NT2/D1 (cell line): Measurements from ENCODE around the gene ZNF644.
A peak's percentile ranks its signal among the peaks of the same experiment; 100 is the strongest.

Experiments used
- DNase-seq: peaks from one replicate; pipeline ENCODE4 v3.0.0-alpha.2; 2011; ENCODE audit warnings: low read depth, low spot score
- H3K27me3 ChIP-seq: 2 replicates; pipeline ENCODE4 v1.6.0; 2011; ENCODE audit warnings: mild to moderate bottlenecking; ENCODE audit not compliant: insufficient read length, insufficient read depth
- H3K36me3 ChIP-seq: 2 replicates; pipeline ENCODE4 v1.6.1; 2011; ENCODE audit warnings: mild to moderate bottlenecking, low read length, mixed read lengths; ENCODE audit not compliant: insufficient read depth, insufficient read length
- H3K4me1 ChIP-seq: 2 replicates; pipeline ENCODE4 v1.5.1; 2011; ENCODE audit not compliant: insufficient read depth, insufficient read length
- H3K4me3 ChIP-seq: 2 replicates; pipeline ENCODE4 v1.5.1; 2011; ENCODE audit warnings: low read depth; ENCODE audit not compliant: insufficient read length
- H3K9ac ChIP-seq: 2 replicates; pipeline ENCODE4 v1.6.0; 2011; ENCODE audit warnings: low read depth; ENCODE audit not compliant: insufficient read length
- H3K9me3 ChIP-seq: 2 replicates; pipeline ENCODE4 v1.5.1; 2011; ENCODE audit warnings: mild to moderate bottlenecking, low read length; ENCODE audit not compliant: insufficient read depth
- SUZ12 ChIP-seq: IDR thresholded peaks from 2 replicates; pipeline ENCODE4 v1.6.1; 2011; ENCODE audit not compliant: insufficient read length, insufficient read depth; ENCODE audit errors: extremely low read depth
- YY1 ChIP-seq: IDR thresholded peaks from 2 replicates; pipeline ENCODE4 v1.6.1; 2011; ENCODE audit not compliant: insufficient read length, insufficient read depth
- ZNF274 ChIP-seq: IDR thresholded peaks from 2 replicates; pipeline ENCODE4 v1.6.1; 2011; ENCODE audit warnings: mild to moderate bottlenecking, low read depth, low read length

Gene ZNF644

GRCh38 chr1:90925928-90926869, 95.6 kb downstream of the ZNF644 start:
- no peak for DNase-seq
- peaks cover 10% of the 10 kb centered on the region for H3K36me3 ChIP-seq
- H3K4me3 ChIP-seq: no peak overlapping the region
- no peaks in the 10 kb centered on the region for H3K9me3 ChIP-seq
- H3K4me1 ChIP-seq: peaks cover 5% of the 10 kb centered on the region
- no peak overlapping the region for H3K9ac ChIP-seq
- H3K27me3 ChIP-seq: no peaks in the 10 kb centered on the region
- no peak for TF ChIP-seq SUZ12
- TF ChIP-seq ZNF274: no peak
- no peak for TF ChIP-seq YY1

DNA sequence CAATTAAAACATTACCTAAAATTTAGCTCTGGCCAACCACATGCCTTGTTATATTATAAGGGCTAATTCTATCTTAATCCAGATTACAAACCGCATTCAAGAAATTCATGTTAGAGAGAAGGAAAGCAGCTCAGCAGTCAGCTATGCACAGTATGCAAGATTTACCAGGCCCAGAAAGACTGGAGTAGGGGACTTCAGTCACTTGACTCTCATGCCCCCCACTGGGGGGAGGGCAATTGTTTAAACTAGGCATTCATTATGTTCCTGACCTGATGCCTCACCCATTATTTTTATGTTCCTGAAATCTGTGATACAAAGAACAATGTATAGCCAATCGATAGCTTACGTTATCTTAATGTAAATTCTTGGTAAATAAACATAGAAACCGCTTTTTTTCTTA, 96.9 kb downstream of the ZNF644 start:
- peak; percentile 58 for DNase-seq
- no peak overlapping the region for H3K9ac ChIP-seq
- H3K36me3 ChIP-seq: peaks cover 8% of the 10 kb centered on the region
- no peaks in the 10 kb centered on the region for H3K27me3 ChIP-seq
- no peak for TF ChIP-seq YY1
- no peak for TF ChIP-seq SUZ12
- TF ChIP-seq ZNF274: no peak
- no peak overlapping the region for H3K4me3 ChIP-seq
- H3K4me1 ChIP-seq: peaks cover 5% of the 10 kb centered on the region
- H3K9me3 ChIP-seq: no peaks in the 10 kb centered on the region

- no peaks in the 10 kb centered on the region for H3K27me3 ChIP-seq
- H3K36me3 ChIP-seq: peaks cover 10% of the 10 kb centered on the region
- DNase-seq: no peak
- peaks cover 5% of the 10 kb centered on the region for H3K4me1 ChIP-seq
- TF ChIP-seq SUZ12 (no peak), YY1 (no peak), ZNF274 (no peak)
- H3K9ac ChIP-seq: no peak overlapping the region
- no peaks in the 10 kb centered on the region for H3K9me3 ChIP-seq
- H3K4me3 ChIP-seq: no peak overlapping the region
These were observed 98.8 kb downstream of the ZNF644 start for GRCh38 chr1:90922996-90923395.

GRCh38 chr1:90922202-90922601, 99.6 kb downstream of the ZNF644 start:
- peaks cover 5% of the 10 kb centered on the region for H3K4me1 ChIP-seq
- H3K9me3 ChIP-seq: no peaks in the 10 kb centered on the region
- TF ChIP-seq SUZ12 (no peak), ZNF274 (no peak), YY1 (no peak)
- H3K27me3 ChIP-seq: no peaks in the 10 kb centered on the region
- H3K36me3 ChIP-seq: peaks cover 16% of the 10 kb centered on the region
- no peak overlapping the region for H3K9ac ChIP-seq
- no peak overlapping the region for H3K4me3 ChIP-seq
- no peak for DNase-seq

GRCh38 chr1:90919900-90920299, 101.9 kb downstream of the ZNF644 start:
- no peak for TF ChIP-seq YY1
- TF ChIP-seq ZNF274: no peak
- no peak for TF ChIP-seq SUZ12
- peaks cover 38% of the 10 kb centered on the region for H3K36me3 ChIP-seq

GRCh38 chr1:90919190-90919719, 102.6 kb downstream of the ZNF644 start:
- Histone ChIP-seq H3K4me1 (no peaks in the 10 kb centered on the region), H3K36me3 (peaks cover 43% of the 10 kb centered on the region), H3K4me3 (no peak overlapping the region), H3K9me3 (no peaks in the 10 kb centered on the region), H3K27me3 (no peaks in the 10 kb centered on the region), H3K9ac (no peak overlapping the region)
- DNase-seq: no peak
- TF ChIP-seq ZNF274 (no peak), YY1 (no peak), SUZ12 (no peak)

More at GRCh38 chr1:90919900-90920299, 101.9 kb downstream of the ZNF644 start:
- no peak for DNase-seq
- H3K27me3 ChIP-seq: no peaks in the 10 kb centered on the region
- no peak overlapping the region for H3K9ac ChIP-seq
- H3K9me3 ChIP-seq: no peaks in the 10 kb centered on the region
- no peak overlapping the region for H3K4me3 ChIP-seq
- no peaks in the 10 kb centered on the region for H3K4me1 ChIP-seq

DNA sequence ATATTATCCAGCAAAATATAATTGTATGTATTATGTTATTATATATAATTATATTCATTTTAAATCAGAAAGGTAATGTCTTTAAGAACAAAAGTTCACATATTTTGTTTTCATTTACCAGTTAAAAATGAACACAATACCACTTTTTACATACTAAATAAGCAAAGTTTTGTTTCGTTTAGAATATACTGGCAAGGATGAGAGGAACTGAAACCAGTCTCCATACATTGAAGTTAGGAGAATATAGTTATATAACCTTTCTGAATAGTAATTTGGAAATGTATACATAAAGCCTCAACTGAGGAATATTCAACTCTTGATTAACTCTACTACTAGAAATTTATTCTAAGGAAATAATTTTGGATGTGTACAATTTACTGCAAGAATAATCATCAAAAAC, 110.5 kb downstream of the ZNF644 start:
- Histone ChIP-seq H3K4me3 (no peak overlapping the region), H3K9me3 (no peaks in the 10 kb centered on the region), H3K9ac (no peak overlapping the region), H3K4me1 (no peaks in the 10 kb centered on the region), H3K36me3 (peaks cover 30% of the 10 kb centered on the region), H3K27me3 (no peaks in the 10 kb centered on the region)
- DNase-seq: no peak
- TF ChIP-seq SUZ12: no peak
- TF ChIP-seq YY1: no peak
- no peak for TF ChIP-seq ZNF274

GRCh38 chr1:90902672-90903071, 119.2 kb downstream of the ZNF644 start:
- H3K4me3 ChIP-seq: no peak overlapping the region
- H3K27me3 ChIP-seq: no peaks in the 10 kb centered on the region
- DNase-seq: no peak
- no peaks in the 10 kb centered on the region for H3K4me1 ChIP-seq
- TF ChIP-seq ZNF274: no peak
- TF ChIP-seq YY1: no peak
- TF ChIP-seq SUZ12: no peak
- H3K36me3 ChIP-seq: peaks cover 8% of the 10 kb centered on the region
- no peaks in the 10 kb centered on the region for H3K9me3 ChIP-seq
- H3K9ac ChIP-seq: no peak overlapping the region
